ENCODE measurements around the gene SURF4.

SURF4 gene

DNA sequence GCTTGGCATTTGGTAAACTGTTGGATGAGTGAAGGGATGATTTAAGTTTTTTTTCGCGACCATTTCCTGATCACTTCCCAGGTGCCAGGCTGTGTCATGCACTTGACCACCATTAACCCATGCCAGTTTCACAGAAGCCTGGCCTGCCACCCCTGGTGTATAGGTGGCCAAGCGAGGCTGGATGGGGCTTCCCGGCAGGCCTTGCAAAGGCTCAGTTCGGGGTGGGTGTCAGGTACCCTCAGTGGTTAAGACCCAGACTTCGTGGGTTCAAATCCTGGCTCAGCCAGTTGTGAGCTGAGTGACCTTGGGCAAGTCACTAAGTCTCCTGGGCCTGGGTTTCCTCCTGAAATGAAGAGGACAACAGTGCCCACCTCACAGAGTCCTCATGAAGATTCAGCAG lies 30.3 kb downstream of the SURF4 start:
- DNase-seq (ENCODE audit: low read depth) = no peak
- TF ChIP-seq, protein P1, sequence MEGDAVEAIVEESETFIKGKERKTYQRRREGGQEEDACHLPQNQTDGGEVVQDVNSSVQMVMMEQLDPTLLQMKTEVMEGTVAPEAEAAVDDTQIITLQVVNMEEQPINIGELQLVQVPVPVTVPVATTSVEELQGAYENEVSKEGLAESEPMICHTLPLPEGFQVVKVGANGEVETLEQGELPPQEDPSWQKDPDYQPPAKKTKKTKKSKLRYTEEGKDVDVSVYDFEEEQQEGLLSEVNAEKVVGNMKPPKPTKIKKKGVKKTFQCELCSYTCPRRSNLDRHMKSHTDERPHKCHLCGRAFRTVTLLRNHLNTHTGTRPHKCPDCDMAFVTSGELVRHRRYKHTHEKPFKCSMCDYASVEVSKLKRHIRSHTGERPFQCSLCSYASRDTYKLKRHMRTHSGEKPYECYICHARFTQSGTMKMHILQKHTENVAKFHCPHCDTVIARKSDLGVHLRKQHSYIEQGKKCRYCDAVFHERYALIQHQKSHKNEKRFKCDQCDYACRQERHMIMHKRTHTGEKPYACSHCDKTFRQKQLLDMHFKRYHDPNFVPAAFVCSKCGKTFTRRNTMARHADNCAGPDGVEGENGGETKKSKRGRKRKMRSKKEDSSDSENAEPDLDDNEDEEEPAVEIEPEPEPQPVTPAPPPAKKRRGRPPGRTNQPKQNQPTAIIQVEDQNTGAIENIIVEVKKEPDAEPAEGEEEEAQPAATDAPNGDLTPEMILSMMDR (conservative IDR thresholded peaks at IDR 0.05; ENCODE audit: low read depth, low read length) = no peak
- no peak overlapping the region for H3K4me3 ChIP-seq (ENCODE audit: low read depth, low read length)

DNA sequence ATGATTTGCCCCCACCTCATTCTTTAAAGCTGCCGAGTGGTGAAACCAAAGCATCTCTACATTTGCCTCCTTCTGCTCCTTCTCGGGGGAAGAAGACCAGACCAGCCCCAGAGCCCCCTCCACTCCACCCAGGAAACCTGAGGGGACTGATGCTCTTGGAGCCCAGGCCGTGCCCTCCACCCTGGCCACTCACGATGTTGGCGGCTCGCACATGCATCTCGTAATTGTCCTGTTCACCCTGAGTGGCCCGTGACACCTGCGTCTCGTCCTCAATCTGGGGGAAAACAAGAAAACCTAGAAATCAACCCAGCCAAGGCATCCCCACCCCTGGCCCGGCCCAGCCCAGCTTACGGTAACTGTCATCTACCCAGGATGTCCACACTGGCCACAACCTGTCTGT lies 30.9 kb downstream of the SURF4 start:
- TF ChIP-seq, protein P1 (conservative IDR thresholded peaks at IDR 0.05; ENCODE audit: low read depth, low read length) = no peak
- H3K4me3 ChIP-seq (ENCODE audit: low read depth, low read length) = no peak overlapping the region
- no peak for DNase-seq (ENCODE audit: low read depth)

DNA sequence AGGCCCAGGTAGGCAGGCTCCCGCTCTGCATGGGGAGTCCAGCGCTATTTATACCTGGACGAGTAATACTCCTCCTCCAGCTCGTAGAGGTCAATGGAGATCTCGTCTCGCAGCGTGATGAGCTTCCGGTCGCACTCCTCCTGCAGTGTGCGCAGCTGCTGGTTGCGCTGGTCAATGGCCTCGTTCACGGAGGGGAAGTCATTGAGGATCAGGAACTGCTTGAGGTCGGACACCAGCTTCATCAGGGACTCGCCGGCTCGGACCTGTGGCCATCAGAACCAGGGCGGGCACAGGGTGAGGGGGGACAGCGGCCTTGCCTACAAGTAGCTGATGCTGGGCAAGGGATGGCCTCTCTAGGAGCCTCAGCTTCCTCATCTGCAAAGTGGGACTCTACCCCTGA lies 31.8 kb downstream of the SURF4 start:
- no peak for DNase-seq (ENCODE audit: low read depth)
- no peak overlapping the region for H3K4me3 ChIP-seq (ENCODE audit: low read depth, low read length)
- TF ChIP-seq, protein P1 (conservative IDR thresholded peaks at IDR 0.05; ENCODE audit: low read depth, low read length) = no peak

DNA sequence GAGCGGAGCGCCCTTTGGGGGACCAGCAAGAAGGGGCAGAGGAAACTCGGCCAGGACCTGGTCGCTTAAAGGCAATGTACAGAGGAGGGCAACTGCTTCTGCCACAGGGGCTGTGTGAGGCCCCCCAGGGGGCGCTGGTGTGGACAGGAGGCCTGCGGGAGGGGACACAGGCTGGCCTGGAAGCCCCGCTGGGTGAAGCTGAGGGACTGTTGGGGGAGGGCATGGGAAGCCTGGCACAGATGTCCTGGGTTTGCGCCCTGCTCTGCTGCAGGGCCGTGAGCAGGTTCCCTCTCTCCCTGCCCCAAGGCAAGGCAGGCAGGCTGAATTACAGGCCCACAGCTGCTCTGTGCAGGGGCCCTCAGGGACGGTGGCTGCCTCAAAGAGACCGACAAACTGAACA lies 33.3 kb downstream of the SURF4 start:
- no peak for DNase-seq (ENCODE audit: low read depth)
- H3K4me3 ChIP-seq (ENCODE audit: low read depth, low read length) = no peak overlapping the region
- TF ChIP-seq, protein P1 (conservative IDR thresholded peaks at IDR 0.05; ENCODE audit: low read depth, low read length) = peak; percentile 35

DNA sequence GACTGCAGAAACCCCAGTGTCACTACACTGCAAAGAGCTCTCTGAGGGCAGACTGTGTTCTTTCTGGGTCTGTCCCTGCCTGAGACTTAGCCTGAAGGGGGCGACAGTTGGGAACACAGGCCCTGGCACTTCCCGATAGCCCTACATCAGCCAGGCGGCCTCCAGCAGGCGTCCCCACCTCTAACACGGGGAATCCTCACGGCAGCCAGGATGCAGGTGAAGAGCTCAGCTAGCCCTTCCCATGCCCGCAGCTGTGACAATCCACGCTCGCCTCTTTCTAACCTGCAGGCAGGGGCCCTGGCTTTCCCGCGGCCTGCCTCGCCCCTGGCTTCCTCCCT lies 33.8 kb downstream of the SURF4 start:
- DNase-seq (ENCODE audit: low read depth) = no peak
- H3K4me3 ChIP-seq (ENCODE audit: low read depth, low read length) = no peak overlapping the region
- TF ChIP-seq, protein P1 (conservative IDR thresholded peaks at IDR 0.05; ENCODE audit: low read depth, low read length) = peak; percentile 50

DNA sequence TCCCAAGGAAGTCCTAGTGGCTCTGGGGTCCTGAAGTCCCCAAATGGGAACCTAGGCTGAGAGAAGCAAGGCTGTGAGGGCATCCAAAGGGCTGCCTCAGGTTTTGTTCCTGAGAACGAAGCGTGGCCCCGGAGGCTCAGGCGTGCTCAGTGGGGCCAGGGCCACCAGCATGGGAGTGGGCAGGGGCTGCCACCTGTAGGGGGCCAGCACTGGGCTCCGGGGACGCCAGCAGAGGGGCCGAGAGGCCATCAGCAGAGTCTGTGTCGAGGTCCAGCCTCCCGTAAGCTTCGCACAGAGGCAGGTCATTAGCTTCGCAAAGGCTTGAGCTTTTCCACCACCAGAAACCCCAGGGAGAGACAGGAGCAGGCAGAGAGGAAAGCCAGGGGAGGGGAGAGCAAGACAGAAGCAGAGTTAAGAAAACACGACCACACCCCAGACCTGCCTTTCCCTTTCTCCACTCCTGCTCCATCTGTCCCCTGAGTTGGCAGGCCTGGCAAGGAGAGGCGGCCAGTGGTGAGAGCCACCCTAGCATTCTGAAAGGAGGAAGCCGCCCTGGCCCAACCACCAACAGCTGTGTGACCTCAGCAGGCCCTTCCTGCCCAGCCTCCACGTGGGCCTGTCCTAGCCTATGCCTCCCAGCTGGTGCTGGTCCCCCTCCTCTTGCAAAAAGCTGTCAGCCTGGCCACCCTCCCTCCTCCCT lies 34.3 kb downstream of the SURF4 start:
- no peak overlapping the region for H3K4me3 ChIP-seq (ENCODE audit: low read depth, low read length)
- DNase-seq (ENCODE audit: low read depth) = no peak
- TF ChIP-seq, protein P1 (conservative IDR thresholded peaks at IDR 0.05; ENCODE audit: low read depth, low read length) = no peak

DNA sequence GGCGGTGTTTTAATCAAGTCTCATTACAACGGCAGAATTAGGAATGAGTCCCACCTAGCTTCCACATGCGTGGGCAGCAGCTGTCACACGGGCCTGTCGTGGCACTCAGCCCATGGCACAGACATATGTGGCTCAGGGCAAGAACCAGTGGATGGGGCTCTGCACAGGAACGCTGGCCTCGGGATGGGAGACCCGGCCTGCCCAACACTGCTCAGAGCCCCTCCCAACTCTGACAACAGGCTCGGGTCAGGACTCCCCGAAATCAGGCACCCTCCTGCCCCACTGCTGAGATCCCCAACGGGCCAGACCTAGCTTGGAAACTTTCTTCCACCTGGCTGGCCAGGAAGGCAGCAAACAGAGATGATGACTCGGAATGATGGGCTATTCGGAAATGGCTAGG lies 34.9 kb downstream of the SURF4 start:
- TF ChIP-seq, protein P1 (conservative IDR thresholded peaks at IDR 0.05; ENCODE audit: low read depth, low read length) = no peak
- DNase-seq (ENCODE audit: low read depth) = no peak
- H3K4me3 ChIP-seq (ENCODE audit: low read depth, low read length) = no peak overlapping the region

All from choroid plexus epithelial cell (primary cell).